ENCODE data around the gene MTG2. TPM values are rescaled to one million over a fixed set of nuclear protein-coding genes. Genes with fewer than 3 reads are reported as not detected.

The MTG2 gene
- total RNA-seq, 1 experiment from 2014 or later: 56.8 TPM

DNA sequence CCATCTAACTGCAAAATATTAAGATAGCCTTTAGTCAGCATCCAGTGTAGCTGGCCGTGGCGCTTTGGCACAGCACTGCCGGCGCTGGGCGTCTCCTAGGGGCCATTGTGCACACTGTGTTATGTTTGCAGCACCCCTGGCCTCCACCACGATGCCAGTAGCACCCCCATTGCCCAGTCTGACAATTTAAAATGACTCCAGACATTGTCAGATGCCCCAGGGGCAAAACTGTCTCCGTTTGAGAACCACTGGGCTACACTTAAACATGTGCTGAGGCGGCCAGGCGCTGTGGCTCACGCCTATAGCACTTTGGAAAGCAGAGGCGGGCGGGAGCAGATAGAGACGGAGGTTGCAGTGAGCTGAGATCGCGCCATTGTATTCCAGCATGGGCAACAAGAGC is 6.0 kb upstream of the MTG2 start:
- H3K27me3 ChIP-seq (ENCODE audit: control insufficient read depth, insufficient read depth, low read length): no peaks in the 10 kb centered on the region
- no TSS peak for BruUV-seq (replicated peaks)
- peaks cover 4% of the 10 kb centered on the region; the same call in 1 of the 2 replicates for H3K4me1 ChIP-seq (ENCODE audit: control insufficient read depth, insufficient read depth, low read length)
- no peak overlapping the region for H3K27ac ChIP-seq (ENCODE audit: low read length)
- ChIA-PET CTCF (no interaction called here), POLR2A (no interaction called here)
- no peaks in the 10 kb centered on the region for H3K9me3 ChIP-seq (ENCODE audit: control insufficient read depth, insufficient read depth, low read depth, low read length)
- H3K4me3 ChIP-seq (ENCODE audit: low read depth in 2 of 2, low read length in 2 of 2): no peak overlapping the region
- in situ Hi-C loops (cut with HindIII; ENCODE audit: low pct_unique_long_range_greater_than_20kb, low sequenced_read_pairs) (no loop called here), intact Hi-C loops (cut with micrococcal nuclease; ENCODE audit: unreplicated experiment) (no loop called here)
- peaks cover 5% of the 10 kb centered on the region; the same call in 1 of the 2 replicates for H3K36me3 ChIP-seq (ENCODE audit: control insufficient read depth, insufficient read depth, low read length)
- TF ChIP-seq SIN3A (IDR thresholded peaks at IDR 0.05; ENCODE audit: borderline replicate concordance, insufficient read depth, low read depth, low read length) (no peak), TCF7L2 (IDR thresholded peaks at IDR 0.05; ENCODE audit: low read depth, low read length) (no peak), POLR2AphosphoS5 (IDR thresholded peaks at IDR 0.05; ENCODE audit: low read depth, low read length) (no peak)
- TF ChIP-seq, protein P1, sequence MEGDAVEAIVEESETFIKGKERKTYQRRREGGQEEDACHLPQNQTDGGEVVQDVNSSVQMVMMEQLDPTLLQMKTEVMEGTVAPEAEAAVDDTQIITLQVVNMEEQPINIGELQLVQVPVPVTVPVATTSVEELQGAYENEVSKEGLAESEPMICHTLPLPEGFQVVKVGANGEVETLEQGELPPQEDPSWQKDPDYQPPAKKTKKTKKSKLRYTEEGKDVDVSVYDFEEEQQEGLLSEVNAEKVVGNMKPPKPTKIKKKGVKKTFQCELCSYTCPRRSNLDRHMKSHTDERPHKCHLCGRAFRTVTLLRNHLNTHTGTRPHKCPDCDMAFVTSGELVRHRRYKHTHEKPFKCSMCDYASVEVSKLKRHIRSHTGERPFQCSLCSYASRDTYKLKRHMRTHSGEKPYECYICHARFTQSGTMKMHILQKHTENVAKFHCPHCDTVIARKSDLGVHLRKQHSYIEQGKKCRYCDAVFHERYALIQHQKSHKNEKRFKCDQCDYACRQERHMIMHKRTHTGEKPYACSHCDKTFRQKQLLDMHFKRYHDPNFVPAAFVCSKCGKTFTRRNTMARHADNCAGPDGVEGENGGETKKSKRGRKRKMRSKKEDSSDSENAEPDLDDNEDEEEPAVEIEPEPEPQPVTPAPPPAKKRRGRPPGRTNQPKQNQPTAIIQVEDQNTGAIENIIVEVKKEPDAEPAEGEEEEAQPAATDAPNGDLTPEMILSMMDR (IDR thresholded peaks at IDR 0.05): no peak
- TF ChIP-seq, protein P2, sequence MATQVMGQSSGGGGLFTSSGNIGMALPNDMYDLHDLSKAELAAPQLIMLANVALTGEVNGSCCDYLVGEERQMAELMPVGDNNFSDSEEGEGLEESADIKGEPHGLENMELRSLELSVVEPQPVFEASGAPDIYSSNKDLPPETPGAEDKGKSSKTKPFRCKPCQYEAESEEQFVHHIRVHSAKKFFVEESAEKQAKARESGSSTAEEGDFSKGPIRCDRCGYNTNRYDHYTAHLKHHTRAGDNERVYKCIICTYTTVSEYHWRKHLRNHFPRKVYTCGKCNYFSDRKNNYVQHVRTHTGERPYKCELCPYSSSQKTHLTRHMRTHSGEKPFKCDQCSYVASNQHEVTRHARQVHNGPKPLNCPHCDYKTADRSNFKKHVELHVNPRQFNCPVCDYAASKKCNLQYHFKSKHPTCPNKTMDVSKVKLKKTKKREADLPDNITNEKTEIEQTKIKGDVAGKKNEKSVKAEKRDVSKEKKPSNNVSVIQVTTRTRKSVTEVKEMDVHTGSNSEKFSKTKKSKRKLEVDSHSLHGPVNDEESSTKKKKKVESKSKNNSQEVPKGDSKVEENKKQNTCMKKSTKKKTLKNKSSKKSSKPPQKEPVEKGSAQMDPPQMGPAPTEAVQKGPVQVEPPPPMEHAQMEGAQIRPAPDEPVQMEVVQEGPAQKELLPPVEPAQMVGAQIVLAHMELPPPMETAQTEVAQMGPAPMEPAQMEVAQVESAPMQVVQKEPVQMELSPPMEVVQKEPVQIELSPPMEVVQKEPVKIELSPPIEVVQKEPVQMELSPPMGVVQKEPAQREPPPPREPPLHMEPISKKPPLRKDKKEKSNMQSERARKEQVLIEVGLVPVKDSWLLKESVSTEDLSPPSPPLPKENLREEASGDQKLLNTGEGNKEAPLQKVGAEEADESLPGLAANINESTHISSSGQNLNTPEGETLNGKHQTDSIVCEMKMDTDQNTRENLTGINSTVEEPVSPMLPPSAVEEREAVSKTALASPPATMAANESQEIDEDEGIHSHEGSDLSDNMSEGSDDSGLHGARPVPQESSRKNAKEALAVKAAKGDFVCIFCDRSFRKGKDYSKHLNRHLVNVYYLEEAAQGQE (IDR thresholded peaks at IDR 0.05; ENCODE audit: insufficient read depth in 1 of 2, low read depth in 2 of 2, low read length in 1 of 2): no peak
- no peak for ATAC-seq
- DNase-seq (ENCODE audit: low read depth, low spot score): no peak

DNA sequence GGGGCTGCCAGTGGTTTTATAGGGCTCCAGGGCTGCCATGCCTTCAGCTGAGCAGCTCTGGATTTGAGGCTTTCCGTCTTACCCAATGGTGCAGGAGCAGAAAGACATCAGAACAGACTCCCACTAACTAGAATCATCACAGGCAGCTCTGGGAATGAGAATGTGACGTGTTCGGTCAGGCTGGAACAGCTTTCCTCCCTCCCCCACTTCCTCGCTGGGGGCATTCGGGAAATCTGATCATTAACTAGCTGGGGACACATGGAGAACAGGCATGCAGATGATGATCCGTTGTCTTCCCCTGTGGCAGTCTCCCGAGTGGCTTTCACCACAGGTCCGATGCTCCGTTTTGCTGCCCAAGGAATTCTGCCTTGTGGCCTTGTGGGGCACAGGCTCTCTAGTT is 5.5 kb upstream of the MTG2 start:
- DNase-seq (ENCODE audit: low read depth, low spot score) (no peak), ATAC-seq (no peak)
- Histone ChIP-seq H3K27me3 (ENCODE audit: control insufficient read depth, insufficient read depth, low read length) (no peaks in the 10 kb centered on the region), H3K4me1 (ENCODE audit: control insufficient read depth, insufficient read depth, low read length) (peaks cover 7% of the 10 kb centered on the region; the same call in 1 of the 2 replicates), H3K4me3 (ENCODE audit: low read depth in 2 of 2, low read length in 2 of 2) (no peak overlapping the region), H3K9me3 (ENCODE audit: control insufficient read depth, insufficient read depth, low read depth, low read length) (no peaks in the 10 kb centered on the region), H3K36me3 (ENCODE audit: control insufficient read depth, insufficient read depth, low read length) (peaks cover 8% of the 10 kb centered on the region), H3K27ac (ENCODE audit: low read length) (no peak overlapping the region)
- no TSS peak for BruUV-seq (replicated peaks)
- no peak for TF ChIP-seq TCF7L2 (IDR thresholded peaks at IDR 0.05; ENCODE audit: low read depth, low read length)
- TF ChIP-seq, protein P1 (IDR thresholded peaks at IDR 0.05): no peak
- TF ChIP-seq, protein P2 (IDR thresholded peaks at IDR 0.05; ENCODE audit: insufficient read depth in 1 of 2, low read depth in 2 of 2, low read length in 1 of 2): no peak
- TF ChIP-seq POLR2AphosphoS5 (IDR thresholded peaks at IDR 0.05; ENCODE audit: low read depth, low read length): no peak
- TF ChIP-seq SIN3A (IDR thresholded peaks at IDR 0.05; ENCODE audit: borderline replicate concordance, insufficient read depth, low read depth, low read length): no peak
- ChIA-PET POLR2A (no interaction called here), CTCF (no interaction called here)
- intact Hi-C loops (cut with micrococcal nuclease; ENCODE audit: unreplicated experiment) (no loop called here), in situ Hi-C loops (cut with HindIII; ENCODE audit: low pct_unique_long_range_greater_than_20kb, low sequenced_read_pairs) (no loop called here)
